Stimulated activated CD8-positive, alpha-beta memory T cell treated with anti-CD3 and anti-CD28 coated beads, Interleukin-12 subunit alpha, Interleukin-12 subunit beta, amount 100 ng/mL, for 24 hours (primary cell): ENCODE results near the gene LGALSL.

Source experiments
- DNase-seq: peaks from one replicate; pipeline ENCODE4 v3.0.0-alpha.2; 2020; ENCODE audit errors: extremely low read depth

The LGALSL gene

DNA sequence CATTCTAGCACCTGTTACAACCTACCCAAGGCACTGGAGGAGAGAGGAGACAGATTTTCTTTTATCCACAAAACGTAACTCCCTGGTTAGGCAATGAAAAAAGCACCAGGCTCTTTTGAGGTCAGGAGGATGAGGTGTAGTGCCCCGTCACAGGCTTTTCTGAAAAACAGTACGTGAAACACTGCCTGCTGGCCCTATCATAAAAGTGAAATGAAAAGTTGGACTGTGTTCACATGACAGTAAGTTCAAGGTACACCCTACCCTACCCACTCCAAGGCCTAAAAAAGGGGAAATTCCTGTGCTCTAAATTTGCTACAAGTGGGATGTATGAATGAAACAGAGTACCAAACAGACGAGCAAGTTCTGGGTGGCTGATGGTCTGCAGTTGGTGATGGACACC, 17.6 kb downstream of the LGALSL start:
- no peak for DNase-seq

DNA sequence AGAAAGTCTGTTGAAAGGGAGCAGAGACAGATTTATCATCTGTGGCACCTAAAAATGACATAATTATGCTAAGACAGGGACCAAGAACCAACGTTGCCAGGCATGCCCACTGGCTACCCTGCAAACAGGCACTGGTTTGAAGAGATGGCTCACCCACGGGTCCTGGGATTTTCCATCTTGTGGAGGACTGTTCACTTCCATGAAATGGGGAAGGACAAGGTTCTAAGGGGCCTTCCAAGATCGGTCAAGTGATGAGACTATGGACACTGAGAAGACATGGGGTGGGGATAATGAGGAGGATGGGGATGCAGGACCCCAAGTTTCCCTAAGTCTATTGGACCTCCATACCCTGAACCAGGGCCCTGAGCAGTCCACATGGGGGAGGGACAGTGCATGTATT, 18.9 kb downstream of the LGALSL start:
- no peak for DNase-seq

DNA sequence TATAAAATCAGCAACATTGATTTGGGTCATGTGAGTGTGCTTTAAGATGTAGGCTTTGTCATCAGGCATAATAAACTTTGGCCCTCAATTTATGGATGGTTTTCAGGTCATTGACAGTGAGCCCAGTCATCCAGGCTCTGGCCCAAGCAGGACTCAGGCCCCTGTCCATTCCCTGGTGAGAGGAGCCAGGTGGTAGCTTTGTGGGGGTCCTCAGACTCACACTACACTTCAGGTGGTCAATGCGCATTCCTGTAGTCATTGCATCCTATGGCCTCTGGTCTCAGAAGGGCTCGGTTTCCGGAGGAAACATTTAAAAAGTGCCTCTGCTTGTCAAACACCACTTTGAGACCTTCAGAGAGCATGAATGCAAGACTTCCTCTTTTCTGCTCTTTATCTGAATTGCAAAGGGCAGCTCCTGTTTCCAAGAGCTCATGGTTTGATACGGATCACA, 20.2 kb downstream of the LGALSL start:
- DNase-seq, result no peak

- no peak for DNase-seq
These were observed 20.7 kb downstream of the LGALSL start for GRCh38 chr2:64474636-64475035.

DNA sequence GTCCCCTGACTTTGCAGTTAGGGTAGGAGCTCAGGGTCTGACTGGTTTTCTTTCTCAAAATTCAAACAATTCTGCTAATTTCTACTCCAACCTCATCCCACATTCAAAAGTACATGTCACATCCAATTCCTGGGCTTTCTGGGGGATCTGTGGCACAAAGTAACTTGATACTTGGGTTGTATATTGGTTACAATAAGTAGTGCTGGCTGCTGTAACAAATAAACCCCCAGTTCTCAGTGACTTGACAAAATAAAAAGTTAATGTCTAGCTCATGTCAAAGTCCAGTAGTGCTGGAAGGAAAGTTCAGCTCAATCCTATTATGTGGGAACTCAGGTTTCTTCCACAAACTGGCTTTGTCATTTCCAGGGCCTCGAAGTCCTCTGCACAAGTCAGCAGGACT, 23.1 kb downstream of the LGALSL start:
- DNase-seq, result no peak

DNA sequence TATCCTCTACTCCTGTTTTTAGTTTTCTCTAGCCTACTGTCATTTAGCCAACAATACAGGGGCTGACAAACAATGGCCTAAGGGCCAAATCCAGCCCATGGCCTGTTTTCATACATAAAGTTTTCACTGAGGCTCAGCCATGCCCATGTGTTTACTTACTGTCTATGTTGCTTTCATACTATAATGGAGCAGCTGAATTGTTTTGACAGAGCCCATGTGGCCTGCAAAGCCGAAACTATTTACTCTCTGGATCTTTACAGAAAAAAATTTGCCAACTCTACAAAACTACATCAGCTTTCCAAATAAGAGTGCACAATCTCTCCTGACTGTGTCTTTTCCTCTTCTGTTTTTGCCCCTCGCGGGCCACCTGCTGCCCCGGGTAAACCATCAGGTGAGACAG, 24.0 kb downstream of the LGALSL start:
- no peak for DNase-seq

DNA sequence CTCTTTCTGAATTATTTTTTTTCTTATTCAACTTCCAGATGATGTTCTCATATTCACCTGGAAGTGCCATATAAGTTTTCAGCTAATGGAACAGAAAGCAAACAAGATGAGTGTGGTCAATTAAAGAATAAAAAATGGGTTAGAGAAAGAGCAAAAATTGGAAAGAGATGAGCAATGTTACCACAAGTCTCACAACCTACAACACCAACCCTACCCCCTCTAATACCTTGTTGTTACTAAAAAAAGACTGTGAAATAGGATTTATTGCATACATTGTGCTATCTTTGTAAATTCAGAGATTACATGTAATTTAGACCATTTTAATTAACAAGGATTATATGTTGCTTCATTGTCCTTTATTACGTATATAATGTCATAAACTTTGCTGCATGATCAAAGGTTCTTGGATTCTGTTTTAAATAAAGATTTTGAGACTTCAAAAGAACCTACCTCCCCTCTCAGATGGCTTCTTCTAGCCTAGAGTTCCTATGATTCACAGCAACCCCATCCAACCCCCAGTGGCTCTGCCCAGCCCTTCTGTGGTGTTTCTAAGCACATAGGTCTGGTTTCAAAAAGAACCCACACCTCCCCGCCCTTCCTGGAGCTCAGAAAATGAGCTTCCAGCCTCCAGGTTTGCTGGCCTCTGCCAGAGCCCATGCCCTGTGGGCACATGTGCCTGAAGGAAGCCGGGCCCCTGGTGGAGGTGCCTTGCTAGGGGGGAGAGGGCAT, 24.7 kb downstream of the LGALSL start:
- no peak for DNase-seq

DNA sequence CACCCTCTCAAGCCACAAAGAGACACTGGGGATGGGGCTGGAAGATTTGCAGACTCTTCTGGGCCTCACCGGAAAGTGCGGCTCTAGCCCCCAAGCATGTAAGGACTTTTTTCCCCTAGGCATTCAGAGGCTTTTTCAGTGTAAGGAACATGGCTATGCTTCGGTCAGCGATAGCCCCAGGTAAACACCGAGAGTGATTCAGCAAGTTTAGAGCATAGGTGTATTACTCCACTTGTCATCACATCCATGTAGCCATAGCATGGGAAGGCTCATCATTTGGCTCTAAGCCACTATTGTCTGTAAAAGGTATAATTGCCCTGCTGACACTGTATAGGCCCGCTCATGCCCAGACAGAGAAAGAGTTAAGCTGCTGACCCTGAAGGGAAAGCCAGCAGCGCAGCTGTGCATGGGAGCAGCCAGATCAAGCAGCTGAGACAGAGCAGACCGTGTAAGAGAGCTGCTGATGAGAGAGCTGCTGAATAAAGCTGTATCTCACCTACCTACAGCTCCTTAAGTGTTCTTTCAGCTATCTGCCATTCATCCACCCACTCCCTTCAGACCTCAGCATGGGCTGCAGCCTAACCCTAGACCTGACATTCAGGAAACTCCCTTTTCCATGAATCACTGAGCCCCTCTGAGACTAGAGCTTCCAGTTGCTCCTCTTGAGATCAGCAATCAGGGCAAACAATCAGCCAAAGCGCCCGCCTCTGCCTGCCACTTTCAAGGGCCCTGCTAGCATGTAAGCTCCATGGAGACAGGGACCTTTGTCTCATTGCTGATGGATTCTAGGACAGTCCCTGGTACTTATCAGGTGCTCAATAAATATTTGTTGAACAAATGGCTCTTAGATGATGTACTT, 25.5 kb downstream of the LGALSL start:
- DNase-seq, result no peak

DNA sequence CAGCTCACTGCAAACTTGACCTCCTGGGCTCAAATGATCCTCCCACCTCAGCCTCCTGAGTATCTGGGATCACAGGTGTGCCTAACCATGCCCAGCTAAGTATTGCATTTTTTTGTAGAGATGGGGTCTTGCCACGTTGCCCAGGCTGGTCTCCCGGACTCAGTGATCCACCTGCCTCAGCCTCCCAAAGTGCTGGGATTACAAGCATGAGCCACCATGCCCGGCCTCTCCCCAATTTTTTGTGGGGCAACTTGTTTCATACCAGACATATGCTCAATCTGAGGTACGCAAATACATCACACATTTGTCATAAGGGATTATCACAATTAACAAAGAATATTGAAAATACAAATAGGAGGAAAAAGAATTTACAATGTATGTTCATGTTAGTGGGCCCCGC, 27.7 kb downstream of the LGALSL start:
- DNase-seq, result no peak

DNA sequence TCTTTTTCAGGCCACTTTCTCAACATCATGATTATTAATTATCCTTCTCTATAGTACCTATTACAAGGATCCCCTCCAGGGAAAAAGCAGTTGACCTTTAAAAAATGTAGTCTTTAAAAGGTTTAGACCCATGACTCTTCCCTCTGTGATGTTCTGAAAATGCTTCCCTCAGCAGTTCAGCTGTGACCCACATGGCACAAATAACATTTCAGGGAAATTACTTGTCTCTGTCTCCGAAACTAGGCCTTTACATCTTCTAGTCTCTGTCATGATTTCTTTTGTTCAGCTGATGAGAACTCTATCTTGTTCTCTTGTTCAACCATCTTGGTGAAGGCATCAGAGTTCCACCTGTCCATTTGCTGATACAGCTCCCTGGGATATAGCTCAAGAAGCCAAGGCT, 28.3 kb downstream of the LGALSL start:
- no peak for DNase-seq

- DNase-seq, result no peak
These were observed 29.0 kb downstream of the LGALSL start for GRCh38 chr2:64482765-64483504.

DNA sequence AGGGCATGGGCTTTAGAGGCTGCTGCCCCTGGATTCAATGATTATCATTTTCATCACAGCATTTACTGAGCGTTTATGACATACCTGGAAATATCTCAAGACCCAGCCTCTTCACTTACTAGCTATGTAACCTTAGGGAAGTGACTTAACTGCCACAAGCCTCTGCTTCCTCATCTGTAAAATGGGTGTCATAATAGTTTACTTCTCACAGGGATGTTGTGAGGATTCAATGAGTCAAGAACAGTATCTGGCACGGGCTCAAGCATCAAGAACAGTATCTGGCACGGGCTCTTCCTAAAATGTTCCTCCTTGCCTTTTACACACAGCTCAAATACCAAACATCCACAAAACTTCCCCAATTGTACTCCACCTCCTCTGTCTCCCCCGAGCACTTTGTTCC, 31.4 kb downstream of the LGALSL start:
- no peak for DNase-seq

DNA sequence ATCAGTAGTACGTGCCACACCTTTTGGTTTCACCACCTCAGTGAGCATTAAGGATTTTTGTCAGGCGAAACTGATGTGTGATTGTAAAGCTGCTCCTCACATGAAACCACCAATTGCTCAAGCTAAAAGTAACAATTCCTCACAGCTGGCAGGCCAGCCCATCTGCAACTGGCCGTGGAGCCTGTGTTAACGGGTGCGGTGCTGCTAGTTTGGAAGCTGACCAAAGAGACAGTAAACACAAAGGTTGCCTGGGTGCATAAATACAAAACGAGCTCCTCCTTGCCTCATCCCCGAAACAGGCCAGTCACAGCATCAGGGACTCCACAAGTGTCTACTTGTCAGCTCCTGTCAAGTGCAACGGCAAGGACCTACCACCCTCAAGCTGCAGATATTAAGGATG, 32.0 kb downstream of the LGALSL start:
- no peak for DNase-seq

GRCh38 chr2:64487256-64488049, 33.5 kb downstream of the LGALSL start:
- DNase-seq, result no peak

DNA sequence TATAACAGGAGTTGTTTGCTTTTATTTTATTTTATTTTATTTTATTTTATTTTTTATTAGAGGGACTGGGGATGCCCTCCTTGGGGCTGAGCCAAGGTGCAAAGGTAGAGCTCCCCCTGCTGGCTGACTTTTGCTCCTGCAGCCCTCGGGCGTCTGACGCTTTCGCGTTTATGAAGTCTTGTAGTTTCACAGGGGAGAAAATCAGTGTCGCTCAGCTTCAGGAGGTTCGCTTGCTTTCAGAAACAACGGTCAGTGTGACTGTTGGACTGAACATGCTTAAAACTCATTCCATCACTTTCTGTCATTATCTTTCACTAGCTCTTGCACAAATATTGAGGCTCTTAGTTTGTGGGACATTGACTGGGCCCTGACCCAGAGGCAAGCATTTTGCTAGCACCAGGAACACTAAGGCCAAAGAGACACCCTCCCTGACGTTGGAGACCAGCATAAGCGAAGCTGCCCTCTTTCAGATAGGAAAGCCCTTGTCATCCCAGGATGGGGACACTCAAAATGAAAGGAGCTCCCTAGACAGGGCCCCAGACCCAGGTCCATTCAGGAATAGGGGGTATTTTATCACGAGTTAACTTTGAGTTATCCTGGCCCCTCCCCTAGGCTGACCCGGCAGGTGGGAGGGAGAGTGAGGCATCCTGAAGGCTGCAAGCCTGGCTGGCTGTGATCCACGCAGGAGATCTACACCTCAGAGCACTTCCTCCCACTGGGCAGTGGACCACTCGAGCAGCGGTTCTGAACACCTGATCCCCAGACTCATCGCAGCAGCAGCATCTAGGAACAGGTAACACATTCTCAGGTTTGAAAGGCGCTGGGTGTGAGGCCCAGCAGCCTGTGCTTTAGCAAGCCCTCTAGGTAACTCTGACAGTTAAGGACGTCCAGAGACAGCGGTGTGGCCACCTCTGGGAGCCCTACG, 34.4 kb downstream of the LGALSL start:
- peak; percentile 45 for DNase-seq

- no peak for DNase-seq
These were observed 35.3 kb downstream of the LGALSL start for GRCh38 chr2:64489081-64489751.

- no peak for DNase-seq
These were observed 37.5 kb downstream of the LGALSL start for GRCh38 chr2:64491426-64491825.

- no peak for DNase-seq
These were observed 38.3 kb downstream of the LGALSL start for GRCh38 chr2:64492272-64492671.

DNA sequence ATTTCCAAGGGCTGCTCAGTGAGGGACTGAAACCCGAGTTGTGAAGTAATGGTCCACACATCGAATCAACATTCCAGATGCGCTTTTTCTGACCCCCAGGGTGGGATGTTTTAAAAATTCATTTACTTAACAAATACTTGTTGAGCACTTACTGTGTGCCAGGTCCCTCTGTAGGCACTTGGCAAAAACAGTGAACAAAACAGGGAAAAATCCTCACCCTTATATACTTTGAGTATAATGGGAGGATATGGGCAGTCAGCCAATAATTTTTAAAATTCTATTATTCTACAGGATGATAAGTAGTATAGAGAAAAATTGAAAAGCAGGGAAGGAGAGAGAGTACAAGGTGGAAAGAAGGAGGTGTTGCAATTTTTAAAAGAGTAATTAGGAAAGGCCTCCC, 38.9 kb downstream of the LGALSL start:
- no peak for DNase-seq

- DNase-seq, result no peak
These were observed 39.8 kb downstream of the LGALSL start for GRCh38 chr2:64493788-64494187.
